C4-2B (cell line): ENCODE data around the gene CGB7.
"Not testable (repeated sequence)": the region's sequence is repeated elsewhere in the genome, so short reads cannot be mapped to it uniquely, and the experiment has no call there.

Source experiments
- H3K27ac ChIP-seq: fragments of 450-650 bp; 2 replicates; pipeline ENCODE4 v1.5.1; 2017
- CTCF ChIP-seq: fragments of 450-650 bp; conservative IDR thresholded peaks from 2 replicates; pipeline ENCODE4 v1.5.1; 2017; ENCODE audit warnings: mild to moderate bottlenecking
- ZFX ChIP-seq: fragments of 450-650 bp; IDR thresholded peaks from 2 replicates; pipeline ENCODE4 v1.6.1; 2017

Gene CGB7

DNA sequence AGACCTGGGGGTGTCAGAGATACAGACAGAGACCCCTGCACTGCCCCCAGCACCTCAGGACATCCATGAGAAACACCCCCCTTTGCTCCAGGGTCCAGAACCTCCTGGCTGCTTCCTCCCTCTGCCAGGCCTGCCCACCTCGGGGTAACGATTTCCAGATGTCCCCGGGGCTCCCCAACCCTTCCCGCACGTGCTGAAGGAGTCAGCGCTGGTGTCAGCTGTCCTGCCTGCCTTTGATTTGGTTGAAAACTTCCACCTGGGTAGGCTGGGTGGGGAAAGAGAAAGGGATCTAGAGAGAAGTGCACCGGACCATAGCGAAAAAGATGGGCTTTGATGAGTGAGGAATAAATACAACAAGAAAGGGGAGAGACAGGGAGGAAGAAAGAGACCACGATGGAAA is 1.5 kb upstream of the CGB7 start:
- H3K27ac ChIP-seq, result no peak overlapping the region
- TF ChIP-seq CTCF (no peak), ZFX (no peak)

- no peak overlapping the region for H3K27ac ChIP-seq
- TF ChIP-seq ZFX, result no peak
- no peak for TF ChIP-seq CTCF
Observed at GRCh38 chr19:49058562-49058961, 1.0 kb upstream of the CGB7 start.

- H3K27ac ChIP-seq, result not testable (repeated sequence)
Observed at GRCh38 chr19:49056902-49057596, 500 bp downstream of the CGB7 start.

DNA sequence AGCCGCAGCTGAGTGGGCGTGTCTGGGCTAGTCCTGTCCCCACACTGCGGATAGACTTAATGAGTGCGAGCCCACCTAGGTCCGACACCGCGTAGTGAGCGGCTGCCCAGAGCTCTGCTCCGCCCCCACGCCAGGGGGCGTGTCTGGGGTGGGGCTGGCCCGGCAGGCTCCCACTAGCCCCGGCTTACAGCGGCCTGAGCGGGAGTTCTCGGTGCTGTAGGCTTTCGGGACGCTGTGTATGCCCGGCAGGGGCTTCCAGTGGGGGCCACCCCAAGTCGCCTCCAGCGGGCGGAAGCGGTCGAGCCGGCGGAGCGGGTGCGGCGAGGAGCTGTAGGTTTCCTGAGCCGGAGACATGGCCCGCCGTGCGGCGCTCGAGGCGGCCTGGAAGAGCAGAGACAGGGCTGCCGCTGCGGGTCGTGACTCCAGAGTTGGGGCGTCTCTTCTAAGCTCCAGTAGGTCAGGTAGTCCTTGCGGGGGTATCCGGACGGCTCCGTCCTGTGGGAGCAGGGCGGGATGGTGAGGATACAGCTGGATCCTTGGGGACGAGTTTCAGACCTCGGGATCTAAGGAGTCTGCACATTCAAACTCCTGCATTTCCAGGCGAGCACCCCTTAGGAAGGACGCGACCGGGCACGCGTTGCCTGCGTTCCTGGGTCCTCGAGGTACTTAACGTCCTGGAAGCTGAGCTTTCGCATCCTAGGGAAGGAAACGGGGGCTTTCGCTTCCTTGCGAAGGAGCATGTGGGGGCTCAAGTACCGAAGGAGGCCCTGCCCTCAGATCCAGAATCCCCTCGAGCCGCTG is 1.2 kb downstream of the CGB7 start:
- no peak; the same call in 1 of the 2 replicates for TF ChIP-seq CTCF
- no peak for TF ChIP-seq ZFX
- H3K27ac ChIP-seq, result no peak overlapping the region; the same call in 1 of the 2 replicates

DNA sequence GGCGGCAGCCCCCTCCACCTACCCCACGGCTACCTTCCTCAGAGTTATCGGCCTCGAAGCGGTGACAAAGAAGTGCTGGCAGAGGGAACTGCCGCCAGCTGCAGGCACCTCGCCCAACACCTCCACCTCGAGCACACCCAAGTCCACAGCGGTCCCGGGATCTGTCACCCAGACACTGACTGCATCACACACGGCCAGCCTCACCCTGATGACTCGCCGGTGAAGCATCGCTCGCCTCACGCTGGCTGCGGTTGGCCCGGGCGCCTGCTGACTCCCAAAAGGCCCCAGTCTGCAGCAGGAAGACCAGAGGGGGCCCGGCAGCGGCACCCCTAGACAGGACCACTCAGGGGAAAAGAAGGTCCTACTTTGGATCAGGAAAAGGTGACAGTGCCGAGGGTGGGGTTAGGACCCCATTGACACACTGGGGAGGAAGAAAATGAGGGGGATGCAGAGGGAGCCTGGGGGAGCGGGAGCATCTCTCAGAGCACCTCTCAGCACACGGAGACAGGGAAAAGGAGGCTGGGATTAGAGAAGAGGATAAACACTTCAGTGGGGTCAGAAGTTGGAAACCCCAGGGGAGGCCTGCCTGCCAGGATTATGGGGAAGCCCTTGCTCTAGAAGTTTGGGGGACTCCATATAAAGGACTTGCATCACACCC is 7.0 kb downstream of the CGB7 start:
- not testable (repeated sequence) for H3K27ac ChIP-seq

DNA sequence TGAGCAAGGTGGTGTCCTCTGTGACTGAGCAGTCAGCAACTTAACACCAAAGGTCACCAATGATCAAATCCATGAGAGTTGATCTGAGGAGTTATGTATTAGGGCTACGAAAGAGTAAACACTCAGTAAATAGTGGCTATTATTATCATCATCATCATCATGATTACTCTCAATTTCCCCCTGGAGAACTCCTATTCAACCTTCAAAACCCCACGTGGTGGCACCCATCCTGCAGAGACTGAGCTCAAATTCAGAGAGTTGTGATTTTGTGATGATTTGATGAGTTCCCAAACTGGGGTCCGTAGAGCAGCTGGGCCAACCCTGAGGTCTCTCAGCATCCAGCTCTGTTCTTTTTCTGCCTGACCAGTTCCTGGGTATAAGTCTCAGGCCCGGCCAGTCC is 7.7 kb downstream of the CGB7 start:
- not testable (repeated sequence) for H3K27ac ChIP-seq

DNA sequence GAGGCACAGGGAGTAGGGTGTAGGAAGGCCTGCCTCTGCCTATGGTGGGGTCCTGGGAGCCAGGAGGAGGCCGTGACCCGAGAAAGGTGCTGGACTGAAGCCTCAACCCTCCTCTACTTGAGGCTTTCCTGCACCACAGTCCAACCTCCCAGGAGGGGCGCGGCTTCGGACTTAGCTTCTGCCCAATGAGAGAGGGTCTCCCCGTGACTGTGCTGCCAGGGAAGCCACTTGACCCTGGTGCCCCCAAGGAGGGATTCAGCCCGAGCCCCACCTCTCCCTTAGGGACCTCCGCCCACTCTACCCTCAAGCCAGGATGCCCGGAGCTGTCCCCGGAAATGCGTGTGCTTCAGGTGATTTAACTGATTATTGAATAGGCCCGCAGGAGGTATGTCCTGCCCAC is 8.5 kb downstream of the CGB7 start, which contains the start of gene CGB8:
Gene CGB8, minus strand, starts transcription at position 101 of the 400 bp plus-strand sequence. CDS start 372 bp downstream, outside the sequence.
- H3K27ac ChIP-seq, result not testable (repeated sequence)

GRCh38 chr19:49043548-49043947 is 14.0 kb downstream of the CGB7 start, which contains the start of gene CGB5:
Gene CGB5 (plus strand): TSS chr19:49043848. CDS start chr19:49044210, 362 bp downstream.
- H3K27ac ChIP-seq, result not testable (repeated sequence)

DNA sequence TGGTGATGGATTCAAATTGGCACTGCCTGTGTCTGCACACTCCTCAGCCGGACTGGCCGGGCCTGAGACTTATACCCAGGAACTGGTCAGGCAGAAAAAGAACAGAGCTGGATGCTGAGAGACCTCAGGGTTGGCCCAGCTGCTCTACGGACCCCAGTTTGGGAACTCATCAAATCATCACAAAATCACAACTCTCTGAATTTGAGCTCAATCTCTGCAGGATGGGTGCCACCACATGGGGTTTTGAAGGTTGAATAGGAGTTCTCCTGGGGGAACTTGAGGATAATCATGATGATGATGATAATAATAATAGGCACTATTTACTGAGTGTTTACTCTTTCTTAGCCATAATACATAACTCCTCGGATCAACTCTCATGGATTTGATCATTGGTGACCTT is 14.9 kb downstream of the CGB7 start:
- H3K27ac ChIP-seq, result not testable (repeated sequence)

DNA sequence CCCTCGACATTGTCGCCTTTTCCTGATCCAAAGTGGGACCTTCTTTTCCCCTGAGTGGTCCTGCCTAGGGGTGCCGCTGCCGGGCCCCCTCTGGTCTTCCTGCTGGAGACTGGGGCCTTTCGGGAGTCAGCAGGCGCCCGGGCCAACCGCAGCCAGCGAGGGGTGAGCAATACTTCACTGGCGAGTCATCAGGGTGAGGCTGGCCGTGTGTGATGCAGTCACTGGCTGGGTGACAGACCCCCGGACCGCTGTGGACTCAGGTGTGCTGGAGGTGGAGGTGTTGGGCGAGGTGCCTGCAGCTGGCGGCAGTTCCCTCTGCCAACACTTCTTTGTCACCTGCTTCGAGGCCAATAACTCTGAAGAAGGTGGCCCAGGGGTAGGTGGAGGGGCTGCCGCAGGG is 15.4 kb downstream of the CGB7 start:
- TF ChIP-seq CTCF (no peak), ZFX (no peak)
- H3K27ac ChIP-seq, result no peak overlapping the region

GRCh38 chr19:49039736-49040135 is 17.8 kb downstream of the CGB7 start:
- not testable (repeated sequence) for H3K27ac ChIP-seq

GRCh38 chr19:49038557-49039276 is 18.8 kb downstream of the CGB7 start:
- not testable (repeated sequence) for H3K27ac ChIP-seq

GRCh38 chr19:49038111-49038510 is 19.4 kb downstream of the CGB7 start:
- not testable (repeated sequence) for H3K27ac ChIP-seq
